GM10847 (cell line): Measurements from ENCODE around the gene MIS12.

Experiments
- POLR2A ChIP-seq: IDR thresholded peaks from 2 replicates; pipeline ENCODE4 v1.6.1; 2011; ENCODE audit not compliant: insufficient read length; ENCODE audit errors: extremely low read depth

The MIS12 gene

DNA sequence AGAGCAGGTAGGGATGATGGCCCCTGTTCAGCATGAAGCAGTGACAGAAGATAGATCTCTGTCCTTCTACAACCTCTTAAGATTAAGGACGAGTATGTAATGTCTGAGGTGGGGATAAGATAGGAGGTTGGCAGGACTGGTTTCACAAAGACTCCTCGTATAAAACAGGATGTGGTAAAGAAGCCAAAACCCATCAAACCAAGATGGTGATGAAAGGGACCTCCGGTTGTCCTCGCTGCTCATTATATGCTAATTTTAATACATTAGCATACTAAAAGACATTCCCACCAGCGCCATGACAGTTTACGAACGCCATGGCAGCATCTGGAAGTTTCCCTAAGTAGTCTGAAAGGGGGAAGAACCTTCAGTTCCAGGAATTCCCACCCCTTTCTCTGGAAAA is 27.3 kb downstream of the MIS12 start:
- TF ChIP-seq POLR2A, result no peak

- TF ChIP-seq POLR2A, result no peak
Observed at GRCh38 chr17:5514976-5515375, 28.6 kb downstream of the MIS12 start.

- no peak for TF ChIP-seq POLR2A
Observed at GRCh38 chr17:5516060-5516792, 29.9 kb downstream of the MIS12 start.

DNA sequence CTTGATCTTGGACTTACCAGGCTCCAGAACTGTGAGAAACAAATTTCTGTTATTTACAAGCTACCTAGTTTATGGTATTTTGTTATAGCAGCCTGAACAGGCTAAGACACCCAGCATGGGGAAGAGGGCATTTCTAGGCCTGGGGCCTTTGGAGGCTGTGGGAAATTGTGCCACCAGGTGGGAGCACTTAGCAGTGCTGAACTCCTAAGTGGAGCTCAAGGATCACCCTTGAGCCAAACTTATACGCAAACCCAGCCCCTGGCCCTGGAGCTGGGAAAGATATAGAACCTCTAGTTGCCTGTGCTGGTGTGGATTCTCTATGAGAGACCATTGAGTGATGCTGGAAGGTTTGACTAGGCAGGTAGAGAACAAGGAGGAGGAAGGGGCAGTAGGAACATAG is 36.1 kb downstream of the MIS12 start:
- TF ChIP-seq POLR2A, result no peak

DNA sequence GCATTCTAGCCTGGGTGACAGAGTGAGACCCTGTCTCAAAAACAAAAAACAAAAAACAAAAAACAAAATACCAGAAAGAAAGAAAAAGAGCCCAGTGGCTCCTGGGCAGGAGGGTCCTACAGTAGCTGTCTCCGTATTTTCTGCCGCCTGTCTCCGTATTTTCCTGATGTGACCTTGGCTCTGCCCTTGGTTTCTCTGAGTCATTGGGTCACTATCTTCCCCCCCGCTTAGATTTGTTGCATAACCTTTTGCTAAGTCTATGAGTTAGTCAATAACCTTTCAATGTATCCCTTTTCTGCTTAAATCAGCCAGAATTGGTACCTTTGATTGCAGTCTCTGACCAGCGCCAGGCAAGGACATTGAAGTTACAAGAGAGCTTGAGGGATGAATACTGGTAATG is 36.9 kb downstream of the MIS12 start:
- no peak for TF ChIP-seq POLR2A

GRCh38 chr17:5526821-5527598 is 40.6 kb downstream of the MIS12 start:
- no peak for TF ChIP-seq POLR2A

- no peak for TF ChIP-seq POLR2A
Observed at GRCh38 chr17:5527601-5528250, 41.4 kb downstream of the MIS12 start.

DNA sequence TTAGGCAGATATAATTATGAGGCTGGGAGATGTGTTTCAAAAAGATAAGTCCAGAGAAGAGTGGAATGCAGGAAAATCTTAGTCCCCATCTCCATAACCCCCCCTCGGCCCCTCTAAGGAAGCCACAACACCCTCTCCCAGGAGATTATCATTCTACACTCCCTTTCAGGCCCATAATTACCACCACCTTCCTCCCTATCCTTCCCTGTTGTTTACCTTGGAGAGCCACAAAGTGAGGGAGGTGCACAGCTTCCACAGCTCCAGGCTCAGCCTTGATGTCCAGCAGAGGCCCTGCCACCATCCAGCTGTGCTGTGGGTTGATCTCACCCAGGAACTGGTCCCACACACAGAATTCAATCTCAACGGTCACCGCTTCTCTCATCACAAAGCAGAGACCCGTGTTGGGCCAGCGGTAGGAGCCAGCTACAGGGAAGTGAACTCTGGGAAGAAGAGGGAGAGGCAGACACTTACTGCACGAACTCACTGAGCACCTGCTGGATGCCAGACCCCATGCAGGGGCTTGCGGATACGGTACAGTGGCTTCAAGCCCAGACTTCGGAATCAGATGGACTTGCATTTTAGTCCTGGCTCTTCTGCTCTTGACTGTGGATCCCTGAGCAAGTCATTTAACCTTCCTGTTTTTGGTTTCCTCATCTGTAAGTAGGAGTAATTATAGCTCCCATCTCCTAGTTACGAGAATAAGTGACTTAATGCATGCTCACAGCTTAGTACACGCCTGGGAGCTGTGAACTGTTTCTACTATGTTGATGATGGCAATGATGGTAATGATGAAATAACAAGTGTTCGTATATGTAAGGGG is 44.1 kb downstream of the MIS12 start:
- no peak for TF ChIP-seq POLR2A

DNA sequence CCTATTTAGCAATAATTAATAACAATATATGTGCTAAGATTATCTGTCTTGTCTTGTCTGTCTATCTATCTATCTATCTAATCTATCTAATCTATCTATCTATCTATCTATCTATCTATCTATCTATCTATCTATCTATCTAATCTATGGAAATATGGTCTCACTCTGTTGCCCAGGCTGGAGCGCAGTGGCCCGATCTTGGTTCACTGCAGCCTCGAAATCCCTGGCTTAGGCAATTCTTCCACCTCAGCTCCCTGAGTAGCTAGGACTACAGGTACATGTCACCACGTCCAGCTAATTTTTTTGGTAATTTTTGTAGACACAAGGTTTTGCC is 44.7 kb downstream of the MIS12 start:
- TF ChIP-seq POLR2A, result no peak

DNA sequence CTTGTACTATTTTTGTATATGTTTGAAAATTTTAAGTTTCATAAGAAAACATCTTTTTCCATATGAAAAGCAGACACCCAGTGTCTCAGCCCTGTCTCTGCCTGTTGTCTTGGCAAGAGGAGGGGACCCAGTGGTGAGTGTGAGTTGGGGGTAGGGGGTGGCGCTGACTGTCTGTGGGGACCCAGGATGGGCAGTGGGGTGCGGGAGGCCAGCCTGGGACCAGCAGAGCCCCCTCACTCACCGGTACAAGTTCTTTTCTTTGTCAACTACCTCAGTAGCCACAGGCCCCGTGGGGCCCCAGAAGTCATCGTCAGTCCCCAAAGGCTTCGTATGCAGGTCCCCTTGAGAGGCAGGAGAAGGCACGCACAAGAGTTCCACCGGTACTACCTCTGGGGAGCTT is 46.2 kb downstream of the MIS12 start:
- no peak for TF ChIP-seq POLR2A

GRCh38 chr17:5533486-5534315 is 47.3 kb downstream of the MIS12 start:
- no peak for TF ChIP-seq POLR2A

GRCh38 chr17:5535436-5535835 is 49.1 kb downstream of the MIS12 start:
- TF ChIP-seq POLR2A, result no peak

DNA sequence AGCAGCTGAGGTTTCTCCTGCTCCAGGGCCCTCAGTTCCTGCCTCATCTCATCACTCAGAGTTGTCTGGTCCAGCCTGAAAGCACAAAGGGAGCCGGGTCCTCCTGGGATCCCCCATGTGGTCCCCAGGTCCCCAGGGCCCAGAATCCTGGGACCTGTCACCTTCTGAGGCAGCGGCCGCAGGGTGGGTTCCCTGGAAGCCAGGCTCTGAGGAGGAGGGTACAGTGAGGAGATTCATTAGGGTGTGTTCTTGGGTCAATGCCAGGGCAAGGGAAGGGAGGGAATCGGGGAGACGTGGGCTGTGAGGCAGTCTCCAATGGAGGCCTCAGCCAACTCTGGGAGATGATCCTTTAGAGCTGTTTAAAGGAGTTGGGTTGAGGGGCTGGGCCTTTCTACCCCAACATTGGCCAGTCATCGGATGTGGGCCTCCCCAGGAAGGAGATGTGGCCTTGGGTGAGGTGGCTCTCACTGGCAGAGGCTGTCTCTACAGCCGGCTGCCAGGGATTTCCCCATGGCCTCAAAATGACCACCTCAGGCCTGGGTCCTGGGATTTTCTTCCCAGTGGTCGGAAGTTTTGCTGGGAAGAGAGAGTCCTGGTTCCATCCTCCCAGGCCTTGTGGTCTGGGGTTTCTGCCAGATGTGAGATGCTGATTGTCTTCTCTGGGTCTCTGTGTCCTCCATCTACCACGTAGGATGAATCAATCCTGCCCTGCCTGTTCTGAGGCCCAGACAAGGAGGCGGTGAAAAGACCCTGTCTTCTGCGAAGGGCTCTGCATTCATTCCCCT is 50.7 kb downstream of the MIS12 start:
- TF ChIP-seq POLR2A, result no peak

DNA sequence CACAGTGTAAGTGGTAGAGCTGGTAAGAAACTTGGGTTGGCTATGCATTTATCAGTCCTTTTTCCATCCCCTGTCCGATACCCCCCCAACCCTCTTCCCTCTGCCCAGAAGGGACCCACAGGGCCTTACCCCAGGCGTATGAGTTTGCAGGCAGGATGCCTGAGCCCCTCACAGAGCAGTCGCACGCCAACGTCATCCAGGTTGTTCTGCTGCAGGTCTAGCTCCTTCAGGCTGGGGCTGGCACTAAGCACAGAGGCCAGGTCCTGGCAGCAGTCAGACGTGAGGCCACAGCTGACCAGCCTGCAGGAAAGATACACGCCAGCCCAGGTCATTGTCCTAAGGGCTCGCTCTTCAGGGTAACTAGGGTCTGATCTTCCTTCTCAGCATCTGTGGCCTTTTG is 52.9 kb downstream of the MIS12 start:
- no peak for TF ChIP-seq POLR2A
